NCI-H2029 (cell line): ENCODE data around the gene MBP.

Experiments used
- DNase-seq: peaks from one replicate; lab custom pipeline; 2025; lab: John Stamatoyannopoulos, UW

The MBP gene

GRCh38 chr18:77114415-77115191 lies 18.0 kb downstream of the MBP start:
- no peak for DNase-seq

- no peak for DNase-seq
Measured at GRCh38 chr18:77114152-77114414, 18.5 kb downstream of the MBP start.

GRCh38 chr18:77113361-77114151 lies 19.0 kb downstream of the MBP start:
- no peak for DNase-seq

GRCh38 chr18:77112747-77113092 lies 19.9 kb downstream of the MBP start:
- DNase-seq = no peak

GRCh38 chr18:77111951-77112746 lies 20.4 kb downstream of the MBP start:
- no peak for DNase-seq

- DNase-seq = no peak
Measured at GRCh38 chr18:77111449-77111848, 21.1 kb downstream of the MBP start.

- DNase-seq = no peak
Measured at GRCh38 chr18:77110936-77111335, 21.6 kb downstream of the MBP start.

- DNase-seq = no peak
Measured at GRCh38 chr18:77110400-77110799, 22.2 kb downstream of the MBP start.

- no peak for DNase-seq
Measured at GRCh38 chr18:77109648-77110019, 22.9 kb downstream of the MBP start.

- DNase-seq = no peak
Measured at GRCh38 chr18:77108821-77109647, 23.5 kb downstream of the MBP start.

GRCh38 chr18:77108001-77108692 lies 24.4 kb downstream of the MBP start:
- no peak for DNase-seq

GRCh38 chr18:77107292-77107691 lies 25.3 kb downstream of the MBP start:
- no peak for DNase-seq

- no peak for DNase-seq
Measured at GRCh38 chr18:77106331-77106730, 26.3 kb downstream of the MBP start.

GRCh38 chr18:77105680-77106079 lies 26.9 kb downstream of the MBP start:
- DNase-seq = no peak

- DNase-seq = no peak
Measured at GRCh38 chr18:77105028-77105427, 27.6 kb downstream of the MBP start.

- no peak for DNase-seq
Measured at GRCh38 chr18:77103991-77104531, 28.5 kb downstream of the MBP start.

GRCh38 chr18:77103187-77103850 lies 29.3 kb downstream of the MBP start:
- DNase-seq = no peak

- no peak for DNase-seq
Measured at GRCh38 chr18:77102259-77103040, 30.1 kb downstream of the MBP start.

- no peak for DNase-seq
Measured at GRCh38 chr18:77101410-77102258, 30.9 kb downstream of the MBP start.
